GM12892 (cell line): ENCODE measurements around the gene SIK3.

Experiments
- DNase-seq: peaks from one replicate; pipeline ENCODE4 v3.0.0; 2011; ENCODE audit not compliant: insufficient read length
- FAIRE-seq: peaks from 2 replicates; lab custom pipeline; 2011; peaks lifted over from hg19 to GRCh38; lab: Jason Lieb, UNC
- POLR2A ChIP-seq: IDR thresholded peaks from 2 replicates; pipeline ENCODE4 v1.6.1; 2011; ENCODE audit warnings: low read depth, low read length, control low read depth
- POLR2AphosphoS5 ChIP-seq: IDR thresholded peaks from 2 replicates; pipeline ENCODE4 v1.6.1; 2011; ENCODE audit warnings: low read depth, low read length, control low read depth
- TAF1 ChIP-seq: IDR thresholded peaks from 2 replicates; pipeline ENCODE4 v1.6.1; 2011; ENCODE audit warnings: low read depth, mild to moderate bottlenecking, control low read depth, low read length, borderline replicate concordance

SIK3 gene

DNA sequence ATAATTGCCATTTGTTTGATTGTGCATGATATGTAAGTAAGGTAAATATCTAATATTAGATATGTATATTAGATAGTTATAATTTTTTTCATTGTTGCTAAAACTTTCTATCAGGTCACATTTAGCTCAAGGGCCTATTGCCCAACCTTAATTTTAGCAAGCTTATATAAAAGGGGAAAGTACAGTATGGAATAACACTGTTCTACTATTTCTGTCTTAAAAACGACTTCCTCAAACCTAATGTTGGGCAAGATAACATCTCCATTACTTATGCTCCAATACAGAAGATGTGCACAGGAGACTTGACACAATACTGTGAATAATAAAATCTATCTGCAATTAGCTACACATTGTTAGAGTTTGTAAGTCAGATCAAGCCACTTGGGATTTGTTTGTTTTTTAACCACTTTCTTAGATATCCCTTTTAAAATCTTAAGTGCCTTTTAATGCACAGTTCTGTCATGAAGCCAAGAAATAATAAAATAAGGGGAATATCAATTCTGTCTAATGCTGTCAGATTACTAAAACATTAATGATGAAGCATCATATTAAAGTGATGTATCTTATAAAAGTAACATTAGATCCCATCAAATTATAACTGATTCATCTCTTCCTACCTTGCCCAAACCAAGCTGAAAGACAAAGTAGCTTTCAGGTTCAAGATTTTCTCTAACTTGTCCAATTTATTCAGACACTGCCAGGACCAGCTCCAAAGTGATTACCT, 98.1 kb downstream of the SIK3 start:
- DNase-seq = no peak
- no peak for TF ChIP-seq POLR2A
- TF ChIP-seq POLR2AphosphoS5 = no peak
- TF ChIP-seq TAF1 = no peak
- no peak for FAIRE-seq

DNA sequence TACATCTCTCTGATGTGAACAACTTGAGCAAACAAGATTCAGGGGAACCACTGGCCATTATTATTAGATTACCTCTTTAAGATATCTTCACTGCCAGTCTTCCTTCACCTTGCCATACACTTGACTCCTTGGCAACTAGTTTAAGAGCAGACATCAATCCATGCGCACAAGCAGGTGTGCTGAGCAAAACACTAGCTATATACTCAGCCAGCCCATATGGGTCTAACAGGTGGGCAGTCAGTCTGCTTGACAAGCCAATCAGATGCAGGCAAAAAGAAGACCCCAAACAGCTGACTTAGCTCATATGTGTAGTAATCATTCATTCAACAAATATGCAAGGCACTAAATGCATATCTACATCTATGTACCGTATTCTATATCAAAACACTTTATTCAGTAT, 101.2 kb downstream of the SIK3 start:
- FAIRE-seq (no peak), DNase-seq (no peak)
- TF ChIP-seq TAF1 (no peak), POLR2AphosphoS5 (no peak), POLR2A (no peak)

- no peak for TF ChIP-seq POLR2A
- no peak for TF ChIP-seq POLR2AphosphoS5
- no peak for TF ChIP-seq TAF1
- FAIRE-seq = no peak
- DNase-seq = no peak
Observed at GRCh38 chr11:116994195-116994594, 104.0 kb downstream of the SIK3 start.

GRCh38 chr11:116993599-116993998, 104.6 kb downstream of the SIK3 start:
- DNase-seq (no peak), FAIRE-seq (peak; percentile 83)
- no peak for TF ChIP-seq POLR2AphosphoS5
- TF ChIP-seq TAF1 = no peak
- TF ChIP-seq POLR2A = no peak

GRCh38 chr11:116991491-116991890, 106.7 kb downstream of the SIK3 start:
- FAIRE-seq (no peak), DNase-seq (no peak)
- TF ChIP-seq TAF1 (no peak), POLR2A (no peak), POLR2AphosphoS5 (no peak)

DNA sequence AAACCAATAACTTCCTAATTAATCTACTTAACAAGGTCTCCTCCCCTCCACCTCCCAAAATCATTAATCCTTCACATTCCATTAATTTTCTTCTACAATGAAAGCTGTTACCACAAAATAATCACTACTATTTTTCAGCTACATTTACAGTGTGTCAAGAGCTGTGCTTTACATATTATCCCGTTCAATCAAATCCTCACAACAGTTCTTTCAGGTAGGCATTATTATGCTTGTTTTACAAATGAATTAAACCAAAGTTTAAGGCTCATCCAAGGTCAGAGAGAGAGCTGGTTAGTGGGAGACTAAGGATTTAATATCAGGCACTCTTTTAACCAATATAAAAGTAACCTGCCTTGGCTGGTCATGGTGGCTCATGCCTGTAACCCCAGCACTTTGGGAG, 107.4 kb downstream of the SIK3 start:
- no peak for DNase-seq
- no peak for TF ChIP-seq POLR2A
- no peak for TF ChIP-seq POLR2AphosphoS5
- FAIRE-seq = no peak

- DNase-seq (no peak), FAIRE-seq (no peak)
- no peak for TF ChIP-seq POLR2AphosphoS5
- no peak for TF ChIP-seq TAF1
- no peak for TF ChIP-seq POLR2A
Observed at GRCh38 chr11:116990061-116990473, 108.2 kb downstream of the SIK3 start.

DNA sequence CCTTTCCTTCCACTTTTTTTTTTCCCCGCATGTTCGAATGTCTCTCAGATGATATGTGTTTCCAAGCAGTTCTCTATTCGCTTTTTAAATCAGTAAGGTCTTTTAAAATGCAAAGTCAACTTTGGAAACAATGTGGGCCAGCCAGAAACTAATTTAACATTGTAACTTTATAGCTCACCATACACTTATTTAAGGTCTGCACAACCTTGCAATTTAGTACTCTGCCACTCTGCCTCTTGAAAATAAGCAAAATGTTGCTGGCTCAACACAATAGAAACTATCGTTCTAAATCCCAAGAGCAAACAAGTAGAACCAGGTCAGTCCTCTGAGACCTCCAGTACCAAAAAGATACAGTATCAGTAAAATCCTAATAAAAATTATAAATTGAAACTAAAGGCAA, 109.0 kb downstream of the SIK3 start:
- FAIRE-seq = no peak

DNA sequence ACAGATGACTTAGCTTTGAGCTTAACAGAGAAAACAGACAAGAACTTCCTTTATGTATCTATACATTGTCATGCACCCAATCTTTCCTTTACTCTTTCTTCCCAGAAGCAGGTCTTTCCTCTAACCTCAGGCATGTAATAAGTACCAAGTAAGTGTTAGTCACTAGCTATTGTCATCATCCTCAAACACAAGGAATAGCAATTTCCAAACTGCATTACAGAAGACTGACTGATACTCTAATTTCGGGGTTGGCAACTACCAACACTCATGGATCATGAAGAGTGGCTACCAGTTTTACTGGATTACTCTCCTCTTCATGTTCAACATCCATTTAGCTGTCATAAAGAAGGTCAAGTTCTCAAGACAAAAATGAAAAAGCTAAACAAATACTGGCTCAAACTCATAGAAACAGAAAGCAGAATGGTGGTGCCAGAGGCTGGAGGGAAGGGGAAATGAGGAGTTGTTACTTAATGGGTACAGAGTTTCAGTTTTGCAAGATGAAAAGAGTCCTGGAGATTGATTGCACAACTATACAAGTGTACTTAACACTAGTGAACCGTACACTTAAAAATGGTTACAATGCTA, 111.6 kb downstream of the SIK3 start:
- TF ChIP-seq POLR2AphosphoS5 (no peak), POLR2A (no peak), TAF1 (no peak)
- DNase-seq = no peak
- peak; percentile 84 for FAIRE-seq

More for the DNA sequence above, 109.0 kb downstream of the SIK3 start:
- TF ChIP-seq POLR2A (no peak), TAF1 (no peak), POLR2AphosphoS5 (no peak)
- no peak for DNase-seq

GRCh38 chr11:116984589-116984988, 113.6 kb downstream of the SIK3 start:
- DNase-seq (no peak), FAIRE-seq (no peak)
- TF ChIP-seq POLR2AphosphoS5 (no peak), TAF1 (no peak), POLR2A (no peak)

DNA sequence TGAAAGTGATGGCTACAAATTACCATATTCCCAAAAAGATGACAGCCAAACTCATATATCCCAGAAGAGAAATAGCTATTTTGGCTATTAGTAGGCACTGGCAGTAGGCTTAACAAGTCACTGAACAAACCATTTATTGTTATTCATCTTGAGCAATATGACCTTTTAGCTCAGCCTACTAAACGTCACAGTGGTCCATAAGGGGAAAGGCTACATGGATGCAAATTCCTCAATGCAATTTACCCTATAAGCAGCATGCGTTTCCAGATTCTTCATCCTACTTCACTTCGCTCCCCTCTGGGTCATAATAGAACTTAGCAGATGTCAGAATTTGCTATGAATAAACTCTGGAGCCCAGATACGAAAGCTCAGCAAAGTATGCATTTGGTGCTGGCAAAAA, 114.0 kb downstream of the SIK3 start:
- no peak for DNase-seq

DNA sequence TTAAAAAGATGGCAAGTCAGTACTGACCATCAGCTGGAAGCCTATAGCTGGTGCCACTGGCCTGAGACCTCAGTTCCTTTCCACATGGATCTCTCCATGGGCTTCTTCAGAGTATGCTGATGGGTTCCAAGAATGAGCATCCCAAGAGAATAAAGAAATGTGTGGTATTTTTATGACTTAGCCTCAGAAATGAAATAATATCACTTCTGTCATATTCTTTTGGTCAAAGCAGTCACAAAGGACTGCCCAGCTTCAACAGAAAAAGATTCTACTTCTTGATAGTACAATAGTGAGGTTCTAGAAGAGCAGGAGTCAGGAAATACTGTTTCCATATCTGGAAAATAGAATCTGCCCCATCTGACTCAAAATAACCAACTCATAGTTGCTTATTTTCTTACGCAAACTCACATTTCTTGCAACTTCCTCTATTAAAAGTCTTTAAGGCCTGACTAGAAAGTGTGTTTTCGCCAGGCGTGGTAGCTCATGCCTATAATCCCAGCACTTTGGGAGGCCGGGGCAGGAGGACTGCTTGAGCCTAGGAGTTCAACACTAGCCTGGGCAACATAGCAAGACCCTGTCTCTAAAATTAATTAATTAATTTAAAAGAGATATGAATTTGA, 116.9 kb downstream of the SIK3 start:
- no peak for DNase-seq
- no peak for TF ChIP-seq POLR2AphosphoS5
- no peak for TF ChIP-seq POLR2A
- no peak for TF ChIP-seq TAF1
- FAIRE-seq = peak; percentile 71

More for the DNA sequence above, 114.0 kb downstream of the SIK3 start:
- TF ChIP-seq POLR2A (no peak), POLR2AphosphoS5 (no peak), TAF1 (no peak)
- FAIRE-seq = peak; percentile 79
